Glutamatergic neuron (in vitro differentiated cells): Measurements from ENCODE around the gene RETSAT. TPM values are rescaled to one million over a fixed set of nuclear protein-coding genes. Genes with fewer than 3 reads are reported as not detected.
A peak's percentile ranks its signal among the peaks of the same experiment; 100 is the strongest.

Experiments used
- DNase-seq: peaks from one replicate; pipeline ENCODE4 v3.0.0; 2022
- H3K27ac Mint-ChIP-seq: one replicate; pipeline ENCODE4 v1.8.0; 2020; ENCODE audit warnings: mild to moderate bottlenecking, mixed read lengths, inconsistent platforms; ENCODE audit not compliant: unreplicated experiment
- H3K27me3 Mint-ChIP-seq: one replicate; pipeline ENCODE4 v1.8.0; 2020; ENCODE audit warnings: mild to moderate bottlenecking, moderate library complexity, mixed read lengths, inconsistent platforms; ENCODE audit not compliant: unreplicated experiment
- H3K36me3 Mint-ChIP-seq: one replicate; pipeline ENCODE4 v1.8.0; 2020; ENCODE audit warnings: mild to moderate bottlenecking, mixed read lengths, inconsistent platforms; ENCODE audit not compliant: unreplicated experiment
- H3K4me1 Mint-ChIP-seq: one replicate; pipeline ENCODE4 v1.8.0; 2020; ENCODE audit warnings: mild to moderate bottlenecking, low read depth, mixed read lengths, inconsistent platforms; ENCODE audit not compliant: unreplicated experiment
- H3K4me3 Mint-ChIP-seq: one replicate; pipeline ENCODE4 v1.8.0; 2020; ENCODE audit warnings: mild to moderate bottlenecking, mixed read lengths, inconsistent platforms; ENCODE audit not compliant: unreplicated experiment
- H3K9me3 Mint-ChIP-seq: one replicate; pipeline ENCODE4 v1.8.0; 2020; ENCODE audit warnings: mild to moderate bottlenecking, moderate library complexity, mixed read lengths, inconsistent platforms; ENCODE audit not compliant: unreplicated experiment
- total RNA-seq: library from RNA; stranded (reverse); fragmentation: NEBNext Ultra II Directional; extraction: Animal tissue kit (Norgen Biotek cat#: 25700); gene quantifications from one replicate; pipeline ENCODE4 v1.2.1, GENCODE V29; 2021; ENCODE audit not compliant: unreplicated experiment
- TF ChIP-seq, protein P1 (sequence below): fragments of 200-600 bp; sonication (generic); IDR thresholded peaks from one replicate; pipeline ENCODE4 v1.5.0; 2021; ENCODE audit not compliant: partially characterized antibody, unreplicated experiment

Gene RETSAT
- total RNA-seq, 1 donor from 2014 or later = 39.4 TPM

- H3K27me3 Mint-ChIP-seq = peaks cover 9% of the 10 kb centered on the region
- H3K4me3 Mint-ChIP-seq = peak overlapping the region; percentile 59
- peak; percentile 79 for DNase-seq
- peaks cover 8% of the 10 kb centered on the region for H3K9me3 Mint-ChIP-seq
- H3K36me3 Mint-ChIP-seq = no peaks in the 10 kb centered on the region
- H3K27ac Mint-ChIP-seq = peak overlapping the region; percentile 84
- H3K4me1 Mint-ChIP-seq = peaks cover 39% of the 10 kb centered on the region
- TF ChIP-seq, protein P1, sequence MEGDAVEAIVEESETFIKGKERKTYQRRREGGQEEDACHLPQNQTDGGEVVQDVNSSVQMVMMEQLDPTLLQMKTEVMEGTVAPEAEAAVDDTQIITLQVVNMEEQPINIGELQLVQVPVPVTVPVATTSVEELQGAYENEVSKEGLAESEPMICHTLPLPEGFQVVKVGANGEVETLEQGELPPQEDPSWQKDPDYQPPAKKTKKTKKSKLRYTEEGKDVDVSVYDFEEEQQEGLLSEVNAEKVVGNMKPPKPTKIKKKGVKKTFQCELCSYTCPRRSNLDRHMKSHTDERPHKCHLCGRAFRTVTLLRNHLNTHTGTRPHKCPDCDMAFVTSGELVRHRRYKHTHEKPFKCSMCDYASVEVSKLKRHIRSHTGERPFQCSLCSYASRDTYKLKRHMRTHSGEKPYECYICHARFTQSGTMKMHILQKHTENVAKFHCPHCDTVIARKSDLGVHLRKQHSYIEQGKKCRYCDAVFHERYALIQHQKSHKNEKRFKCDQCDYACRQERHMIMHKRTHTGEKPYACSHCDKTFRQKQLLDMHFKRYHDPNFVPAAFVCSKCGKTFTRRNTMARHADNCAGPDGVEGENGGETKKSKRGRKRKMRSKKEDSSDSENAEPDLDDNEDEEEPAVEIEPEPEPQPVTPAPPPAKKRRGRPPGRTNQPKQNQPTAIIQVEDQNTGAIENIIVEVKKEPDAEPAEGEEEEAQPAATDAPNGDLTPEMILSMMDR = no peak
Measured at GRCh38 chr2:85308896-85309555, 45.3 kb downstream of the RETSAT start.

- H3K27ac Mint-ChIP-seq = peak overlapping the region; percentile 84
- H3K36me3 Mint-ChIP-seq = no peaks in the 10 kb centered on the region
- DNase-seq = no peak
- peaks cover 35% of the 10 kb centered on the region for H3K4me1 Mint-ChIP-seq
- H3K4me3 Mint-ChIP-seq = peak overlapping the region; percentile 59
- peaks cover 6% of the 10 kb centered on the region for H3K9me3 Mint-ChIP-seq
- peaks cover 6% of the 10 kb centered on the region for H3K27me3 Mint-ChIP-seq
- TF ChIP-seq, protein P1 = no peak
Measured at GRCh38 chr2:85308201-85308600, 46.1 kb downstream of the RETSAT start.

DNA sequence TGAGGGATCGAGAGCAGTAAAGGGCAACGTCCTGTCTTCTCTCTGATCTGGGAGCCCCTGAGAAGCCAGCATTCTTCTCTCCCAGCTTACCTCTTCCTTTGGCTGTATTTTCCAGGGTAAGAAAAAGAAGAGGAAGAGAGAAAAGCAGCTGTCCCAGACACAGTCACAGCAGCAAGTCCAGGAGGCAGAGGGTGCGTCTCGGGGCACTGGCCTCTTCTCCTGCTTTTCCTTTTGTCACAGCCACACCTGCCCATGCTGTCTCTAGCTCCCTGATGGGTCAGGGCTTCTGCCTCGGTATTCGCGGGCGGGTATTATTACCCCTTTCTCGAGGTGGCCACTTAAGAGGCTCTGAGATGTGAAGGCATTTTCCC is 46.8 kb downstream of the RETSAT start:
- H3K27ac Mint-ChIP-seq = no peak overlapping the region
- TF ChIP-seq, protein P1 = no peak
- H3K4me3 Mint-ChIP-seq = no peak overlapping the region
- peaks cover 35% of the 10 kb centered on the region for H3K4me1 Mint-ChIP-seq
- DNase-seq = no peak
- H3K27me3 Mint-ChIP-seq = peaks cover 6% of the 10 kb centered on the region
- peaks cover 8% of the 10 kb centered on the region for H3K9me3 Mint-ChIP-seq
- H3K36me3 Mint-ChIP-seq = no peaks in the 10 kb centered on the region

GRCh38 chr2:85303780-85304531 is 50.4 kb downstream of the RETSAT start:
- peaks cover 5% of the 10 kb centered on the region for H3K27me3 Mint-ChIP-seq
- no peaks in the 10 kb centered on the region for H3K36me3 Mint-ChIP-seq
- H3K4me1 Mint-ChIP-seq = peaks cover 27% of the 10 kb centered on the region
- DNase-seq = no peak
- TF ChIP-seq, protein P1 = no peak
- H3K27ac Mint-ChIP-seq = peak overlapping the region; percentile 70
- H3K4me3 Mint-ChIP-seq = peak overlapping the region; percentile 13
- H3K9me3 Mint-ChIP-seq = peaks cover 9% of the 10 kb centered on the region

- Mint-ChIP-seq H3K9me3 (peaks cover 10% of the 10 kb centered on the region), H3K27me3 (peaks cover 5% of the 10 kb centered on the region), H3K27ac (peak overlapping the region; percentile 25), H3K36me3 (no peaks in the 10 kb centered on the region), H3K4me3 (no peak overlapping the region), H3K4me1 (peaks cover 18% of the 10 kb centered on the region)
- TF ChIP-seq, protein P1 = no peak
- DNase-seq = no peak
Measured at GRCh38 chr2:85302121-85302520, 52.2 kb downstream of the RETSAT start.
